Fibroblast of mammary gland (primary cell): ENCODE results near the gene C5AR2.

Source experiments
- DNase-seq: peaks from one replicate; pipeline ENCODE4 v3.0.0-alpha.2; 2010; ENCODE audit warnings: low read depth
- H3K4me3 ChIP-seq: 2 replicates; pipeline ENCODE4 v1.5.1; 2011; ENCODE audit warnings: low read depth, mild to moderate bottlenecking, low read length, moderate library complexity; ENCODE audit not compliant: control insufficient read depth
- CTCF ChIP-seq: conservative IDR thresholded peaks from 2 replicates; pipeline ENCODE4 v1.5.1; 2011; ENCODE audit warnings: low read depth, low read length, inconsistent platforms; ENCODE audit not compliant: control insufficient read depth, insufficient read depth

C5AR2 gene

GRCh38 chr19:47305309-47305751 is 26.6 kb upstream of the C5AR2 start:
- TF ChIP-seq CTCF: peak; percentile 98
- DNase-seq: peak; percentile 99
- H3K4me3 ChIP-seq: no peak overlapping the region

GRCh38 chr19:47306303-47306702 is 25.7 kb upstream of the C5AR2 start:
- no peak for TF ChIP-seq CTCF
- no peak overlapping the region for H3K4me3 ChIP-seq
- no peak for DNase-seq

- H3K4me3 ChIP-seq: no peak overlapping the region
- TF ChIP-seq CTCF: no peak
- peak; percentile 36 for DNase-seq
These were observed 22.9 kb upstream of the C5AR2 start for GRCh38 chr19:47309038-47309437.

GRCh38 chr19:47309608-47310007 is 22.4 kb upstream of the C5AR2 start, which contains the start of gene C5AR1:
Gene C5AR1 (plus strand): TSS chr19:47309861. CDS start chr19:47309896, 35 bp downstream.
- TF ChIP-seq CTCF: no peak
- H3K4me3 ChIP-seq: no peak within 1 kb of the TSS
- DNase-seq: no peak

- no peak for TF ChIP-seq CTCF
- DNase-seq: no peak
- no peak overlapping the region for H3K4me3 ChIP-seq
These were observed 21.7 kb upstream of the C5AR2 start for GRCh38 chr19:47310323-47310722.

GRCh38 chr19:47310819-47311218 is 21.2 kb upstream of the C5AR2 start:
- no peak overlapping the region for H3K4me3 ChIP-seq
- no peak for TF ChIP-seq CTCF
- peak; percentile 43 for DNase-seq
